K562 (cell line): ENCODE results near the gene MIR17HG. TPM values are rescaled to one million over a fixed set of nuclear protein-coding genes. Genes with fewer than 3 reads are reported as not detected.

ENCODE experiments used
- ATAC-seq: fragments of 200-7000 bp; cut with Tn5 transposase; 3 replicates; pipeline ENCODE4 v1.9.1; 2020; ENCODE audit warnings: moderate library complexity
- BruUV-seq: library from RNA; stranded (reverse); fragments of 400-500 nt; replicated peaks from 2 replicates; lab custom pipeline; 2021; lab: Mats Ljungman, UMichigan
- CTCF ChIA-PET: fragments of 300-600 bp; formaldehyde crosslinking; extraction: SDS; loops from one replicate; lab custom pipeline; 2021; ENCODE audit warnings: low intra/inter-chr PET ratio; lab: Yijun Ruan, JAX
- POLR2A ChIA-PET: fragments of 300-600, 350-650 bp; sonication (Branson Sonifier 250); formaldehyde crosslinking; extraction: SDS; loops from one replicate; lab custom pipeline; 2021; ENCODE audit warnings: antibody characterized with exemption, inconsistent platforms; lab: Yijun Ruan, JAX
- DNase-seq, 4 experiments: peaks; one replicate each; pipeline versions ENCODE4 v3.0.0 to v3.0.0-alpha.2; 2011 to 2018; ENCODE audit warnings: low spot score in 3 of 4, mixed read lengths in 3 of 4; ENCODE audit errors: extremely low read depth in 1 of 4
- FAIRE-seq: peaks from 2 replicates; lab custom pipeline; 2011; peaks lifted over from hg19 to GRCh38; lab: Jason Lieb, UNC
- H2AFZ ChIP-seq: 2 replicates; pipeline ENCODE4 v1.6.0; 2011; ENCODE audit warnings: low read depth, low read length, control low read depth, inconsistent platforms
- H3K27ac ChIP-seq: fragments of 200-600 bp; 3 replicates; pipeline ENCODE4 v1.8.0; 2011; ENCODE audit warnings: low read depth, mild to moderate bottlenecking, control low read depth, inconsistent platforms, low read length, moderate library complexity, mixed read lengths; ENCODE audit errors: extremely low read depth
- H3K27me3 ChIP-seq, 2 experiments: fragments of 300-600 bp in 1 of 2; 2 replicates in 1 of 2; 3 replicates in 1 of 2; pipeline versions ENCODE4 v1.6.0 to v1.8.0; 2011; ENCODE audit warnings: inconsistent platforms in 2 of 2, low read length in 2 of 2, mild to moderate bottlenecking in 1 of 2, mixed read lengths in 1 of 2, moderate library complexity in 1 of 2; ENCODE audit not compliant: control insufficient read depth in 2 of 2, insufficient read depth in 2 of 2
- H3K36me3 ChIP-seq: fragments of 300-600 bp; 3 replicates; pipeline ENCODE4 v1.8.0; 2011; ENCODE audit warnings: mild to moderate bottlenecking, low read length, inconsistent platforms; ENCODE audit not compliant: control insufficient read depth, insufficient read depth
- H3K4me1 ChIP-seq, 2 experiments: fragments of 200-600 bp in 1 of 2; replicated peaks in 1 of 2; 2 replicates in 1 of 2; 3 replicates in 1 of 2; pipeline versions ENCODE4 v1.5.1 to v1.8.0; 2011; ENCODE audit warnings: inconsistent platforms in 2 of 2, low read length in 2 of 2, mild to moderate bottlenecking in 1 of 2, mixed read lengths in 1 of 2, moderate library complexity in 1 of 2; ENCODE audit not compliant: control insufficient read depth in 2 of 2, insufficient read depth in 2 of 2
- H3K4me2 ChIP-seq: 2 replicates; pipeline ENCODE4 v1.6.1; 2011; ENCODE audit warnings: low read length, control low read depth, inconsistent platforms, mixed read lengths; ENCODE audit not compliant: insufficient read depth
- H3K4me3 ChIP-seq: fragments of 200-600 bp; sonication (generic), shearing (Covaris generic); 2 replicates; pipeline ENCODE4 v1.5.1; 2016; ENCODE audit warnings: control low read depth, inconsistent platforms
- H3K79me2 ChIP-seq: fragments of 200-600 bp; 3 replicates; pipeline ENCODE4 v1.8.0; 2011; ENCODE audit warnings: low read length, inconsistent platforms; ENCODE audit not compliant: control insufficient read depth, insufficient read depth
- H3K9ac ChIP-seq, 2 experiments: 2 replicates each; pipeline versions ENCODE4 v1.6.0 to v1.6.1; 2011; ENCODE audit warnings: low read depth in 2 of 2, low read length in 2 of 2, control low read depth in 1 of 2, inconsistent platforms in 1 of 2, mild to moderate bottlenecking in 1 of 2, mixed read lengths in 1 of 2; ENCODE audit not compliant: insufficient read depth in 1 of 2
- H3K9me1 ChIP-seq: one replicate; pipeline ENCODE4 v1.6.0; 2011; ENCODE audit warnings: inconsistent platforms, mild to moderate bottlenecking, low read length, moderate library complexity; ENCODE audit not compliant: control insufficient read depth, insufficient read depth
- H3K9me3 ChIP-seq: replicated peaks from 2 replicates; pipeline ENCODE4 v1.5.1; 2011; ENCODE audit warnings: low read depth, low read length, inconsistent platforms; ENCODE audit not compliant: control insufficient read depth, insufficient read depth
- H4K20me1 ChIP-seq: replicated peaks from 2 replicates; pipeline ENCODE4 v1.6.1; 2011; ENCODE audit warnings: low read length, inconsistent platforms, mixed read lengths; ENCODE audit not compliant: control insufficient read depth, insufficient read depth
- CLOCK ChIP-seq: fragments of 250-450 bp; sonication (Bioruptor Pico); IDR thresholded peaks from 2 replicates; pipeline ENCODE4 v1.4.0; 2020; ENCODE audit warnings: mild to moderate bottlenecking, moderate library complexity, borderline replicate concordance
- IFI16 ChIP-seq: fragments of 250-450 bp; sonication (Bioruptor Pico); IDR thresholded peaks from 2 replicates; pipeline ENCODE4 v2.1.2; 2022; ENCODE audit warnings: mild to moderate bottlenecking, inconsistent platforms
- NR2F6 ChIP-seq: fragments of 450-650 bp; formaldehyde crosslinking; IDR thresholded peaks from 2 replicates; pipeline ENCODE4 v1.4.0; 2020; ENCODE audit warnings: mild to moderate bottlenecking
- SNAPC5 ChIP-seq: fragments of 250-450 bp; sonication (Bioruptor Pico); IDR thresholded peaks from 2 replicates; pipeline ENCODE4 v1.8.0; 2021; ENCODE audit warnings: moderate library complexity, mild to moderate bottlenecking, inconsistent platforms
- TOE1 ChIP-seq, 2 experiments: fragments of 450-650 bp in 1 of 2; sonication (generic) in 1 of 2; formaldehyde crosslinking in 1 of 2; IDR thresholded peaks; 2 replicates each; pipeline versions ENCODE4 v1.7.1 to v1.8.0; 2016 to 2022; ENCODE audit warnings: borderline replicate concordance in 2 of 2, mild to moderate bottlenecking in 2 of 2, antibody characterized with exemption in 1 of 2, inconsistent platforms in 1 of 2, low read depth in 1 of 2, missing genetic modification reagents in 1 of 2, moderate library complexity in 1 of 2
- ZNF780A ChIP-seq: fragments of 250-450 bp; sonication (Bioruptor Pico); IDR thresholded peaks from 2 replicates; pipeline ENCODE4 v1.5.0; 2021; ENCODE audit warnings: mild to moderate bottlenecking
- WGBS: fragments of 100-300 bp; shearing (Covaris generic); methylation state at CpG from one replicate; pipeline ENCODE4 v1.1.6; 2016; ENCODE audit warnings: low coverage, mixed read lengths; ENCODE audit not compliant: insufficient coverage; ENCODE audit errors: missing lambda C conversion rate; 5-methylcytosine and 5-hydroxymethylcytosine counted together
- in situ Hi-C: fragments of 300-500 bp; cut with MboI; formaldehyde crosslinking; loops from 4 replicates; pipeline ENCODE4 v1.15.0; 2018; ENCODE audit warnings: inconsistent platforms, mixed read lengths
- intact Hi-C: fragments of 100-400 bp; cut with micrococcal nuclease; formaldehyde crosslinking; loops from 2 replicates; pipeline ENCODE4 v1.14.2; 2022
- polyA plus RNA-seq, 8 experiments: library from polyadenylated mRNA; depleted of rRNA in 4 of 8; stranded (reverse) in 5 of 8; unstranded in 3 of 8; fragments of >200 nt; fragmentation: Nextera tagmentation in 2 of 8; fragmentation: Illumina TruSeq in 1 of 8; extraction: Ambion mirVana in 2 of 8; extraction: Trizol in 1 of 8; gene quantifications; 2 replicates each; pipeline versions ENCODE4 v1.2.1 to v1.2.3, GENCODE V29; 2011 to 2014; ENCODE audit warnings: inconsistent platforms in 1 of 8, missing spikeins in 1 of 8
- total RNA-seq, 7 experiments: library from RNA; depleted of rRNA in 6 of 7; stranded (reverse); fragments of >200 nt in 6 of 7; fragmentation: Illumina TruSeq in 2 of 7; extraction: Trizol in 2 of 7; gene quantifications; 2 replicates each; pipeline versions ENCODE4 v1.2.1 to v1.2.3, GENCODE V29; 2011 to 2021; ENCODE audit warnings: low replicate concordance in 1 of 7

MIR17HG gene
- total and polyA plus RNA-seq, 9 of the 15 experiments (the other 6 are each of a cell fraction or from before 2014, with no cell fraction given), result 44.2 to 218 (median 77.8) TPM

GRCh38 chr13:91302111-91302510 is 45.4 kb upstream of the MIR17HG start:
- no peak for ATAC-seq
- intact Hi-C loops, result no loop called here
- FAIRE-seq, result no peak

More at GRCh38 chr13:91302111-91302510, 45.4 kb upstream of the MIR17HG start:
- Histone ChIP-seq H3K27me3 (no peaks in the 10 kb centered on the region), H3K79me2 (no peaks in the 10 kb centered on the region), H3K36me3 (no peaks in the 10 kb centered on the region), H3K9me1 (no peaks in the 10 kb centered on the region), H2AFZ (no peak overlapping the region), H4K20me1 (no peaks in the 10 kb centered on the region), H3K4me2 (no peak overlapping the region), H3K9me3 (no peaks in the 10 kb centered on the region), H3K4me1 (no peaks in the 10 kb centered on the region), H3K4me3 (no peak overlapping the region), H3K27ac (no peak overlapping the region), H3K9ac (no peak overlapping the region)
- in situ Hi-C loops, result no loop called here
- TF ChIP-seq NR2F6, result 0 out of 2 replicates have a peak, but pooled peaks have one; percentile 25
- TF ChIP-seq CLOCK (CRISPR knock-in tag), result 0 out of 2 replicates have a peak, but pooled peaks have one; percentile 25
- peak; percentile 62; the same call in 1 of the 2 replicates for TF ChIP-seq IFI16
- no peak for TF ChIP-seq TOE1 (IDR thresholded peaks at IDR 0.05; ENCODE audit: borderline replicate concordance)
- TF ChIP-seq TOE1 (CRISPR knock-in tag; IDR thresholded peaks at IDR 0.05; ENCODE audit: borderline replicate concordance, low read depth), result no peak
- no peak for TF ChIP-seq ZNF780A (CRISPR knock-in tag)
- TF ChIP-seq SNAPC5 (CRISPR knock-in tag), result peak; percentile 38; the same call in 1 of the 2 replicates
- POLR2A ChIA-PET, result interaction anchor here (0.6 to 2.3 kb wide), 6 partner anchors 10 to 58 kb away, joined by 3 to 10 read pairs (median 4); no protein-coding TSS in a partner anchor
- no peak for DNase-seq
- WGBS, result 0% methylated on average over 1 of the region's 1 CpG
- CTCF ChIA-PET, result interaction anchor here (0.6 kb wide), 1 partner anchor 18 kb away, joined by 7 read pairs; no protein-coding TSS in a partner anchor
- no TSS peak for BruUV-seq
